ENCODE measurements around the gene PPP4R1.

GRCh38 chr18:9608728-9609127 is 5.6 kb downstream of the PPP4R1 start:
- TF ChIP-seq ZFX (IDR thresholded peaks at IDR 0.05; ENCODE audit: borderline replicate concordance) (no peak), CTCF (IDR thresholded peaks at IDR 0.05) (no peak)
